K562 (cell line): Measurements from ENCODE around the gene CPED1. TPM values are rescaled to one million over a fixed set of nuclear protein-coding genes. Genes with fewer than 3 reads are reported as not detected.

ENCODE experiments used
- ATAC-seq: fragments of 200-7000 bp; cut with Tn5 transposase; 3 replicates; pipeline ENCODE4 v1.9.1; 2020; ENCODE audit warnings: moderate library complexity
- BruUV-seq: library from RNA; stranded (reverse); fragments of 400-500 nt; replicated peaks from 2 replicates; lab custom pipeline; 2021; lab: Mats Ljungman, UMichigan
- CTCF ChIA-PET: fragments of 300-600 bp; formaldehyde crosslinking; extraction: SDS; loops from one replicate; lab custom pipeline; 2021; ENCODE audit warnings: low intra/inter-chr PET ratio; lab: Yijun Ruan, JAX
- POLR2A ChIA-PET: fragments of 300-600, 350-650 bp; sonication (Branson Sonifier 250); formaldehyde crosslinking; extraction: SDS; loops from one replicate; lab custom pipeline; 2021; ENCODE audit warnings: antibody characterized with exemption, inconsistent platforms; lab: Yijun Ruan, JAX
- DNase-seq, 4 experiments: peaks; one replicate each; pipeline versions ENCODE4 v3.0.0 to v3.0.0-alpha.2; 2011 to 2018; ENCODE audit warnings: low spot score in 3 of 4, mixed read lengths in 3 of 4; ENCODE audit errors: extremely low read depth in 1 of 4
- FAIRE-seq: peaks from 2 replicates; lab custom pipeline; 2011; peaks lifted over from hg19 to GRCh38; lab: Jason Lieb, UNC
- H2AFZ ChIP-seq: 2 replicates; pipeline ENCODE4 v1.6.0; 2011; ENCODE audit warnings: low read depth, low read length, control low read depth, inconsistent platforms
- H3K27ac ChIP-seq: fragments of 200-600 bp; 3 replicates; pipeline ENCODE4 v1.8.0; 2011; ENCODE audit warnings: low read depth, mild to moderate bottlenecking, control low read depth, inconsistent platforms, low read length, moderate library complexity, mixed read lengths; ENCODE audit errors: extremely low read depth
- H3K27me3 ChIP-seq, 2 experiments: fragments of 300-600 bp in 1 of 2; 2 replicates in 1 of 2; 3 replicates in 1 of 2; pipeline versions ENCODE4 v1.6.0 to v1.8.0; 2011; ENCODE audit warnings: inconsistent platforms in 2 of 2, low read length in 2 of 2, mild to moderate bottlenecking in 1 of 2, mixed read lengths in 1 of 2, moderate library complexity in 1 of 2; ENCODE audit not compliant: control insufficient read depth in 2 of 2, insufficient read depth in 2 of 2
- H3K36me3 ChIP-seq: fragments of 300-600 bp; 3 replicates; pipeline ENCODE4 v1.8.0; 2011; ENCODE audit warnings: mild to moderate bottlenecking, low read length, inconsistent platforms; ENCODE audit not compliant: control insufficient read depth, insufficient read depth
- H3K4me1 ChIP-seq, 2 experiments: fragments of 200-600 bp in 1 of 2; replicated peaks in 1 of 2; 2 replicates in 1 of 2; 3 replicates in 1 of 2; pipeline versions ENCODE4 v1.5.1 to v1.8.0; 2011; ENCODE audit warnings: inconsistent platforms in 2 of 2, low read length in 2 of 2, mild to moderate bottlenecking in 1 of 2, mixed read lengths in 1 of 2, moderate library complexity in 1 of 2; ENCODE audit not compliant: control insufficient read depth in 2 of 2, insufficient read depth in 2 of 2
- H3K4me2 ChIP-seq: 2 replicates; pipeline ENCODE4 v1.6.1; 2011; ENCODE audit warnings: low read length, control low read depth, inconsistent platforms, mixed read lengths; ENCODE audit not compliant: insufficient read depth
- H3K4me3 ChIP-seq: fragments of 200-600 bp; sonication (generic), shearing (Covaris generic); 2 replicates; pipeline ENCODE4 v1.5.1; 2016; ENCODE audit warnings: control low read depth, inconsistent platforms
- H3K79me2 ChIP-seq: fragments of 200-600 bp; 3 replicates; pipeline ENCODE4 v1.8.0; 2011; ENCODE audit warnings: low read length, inconsistent platforms; ENCODE audit not compliant: control insufficient read depth, insufficient read depth
- H3K9ac ChIP-seq, 2 experiments: 2 replicates each; pipeline versions ENCODE4 v1.6.0 to v1.6.1; 2011; ENCODE audit warnings: low read depth in 2 of 2, low read length in 2 of 2, control low read depth in 1 of 2, inconsistent platforms in 1 of 2, mild to moderate bottlenecking in 1 of 2, mixed read lengths in 1 of 2; ENCODE audit not compliant: insufficient read depth in 1 of 2
- H3K9me1 ChIP-seq: one replicate; pipeline ENCODE4 v1.6.0; 2011; ENCODE audit warnings: inconsistent platforms, mild to moderate bottlenecking, low read length, moderate library complexity; ENCODE audit not compliant: control insufficient read depth, insufficient read depth
- H3K9me3 ChIP-seq: replicated peaks from 2 replicates; pipeline ENCODE4 v1.5.1; 2011; ENCODE audit warnings: low read depth, low read length, inconsistent platforms; ENCODE audit not compliant: control insufficient read depth, insufficient read depth
- H4K20me1 ChIP-seq: replicated peaks from 2 replicates; pipeline ENCODE4 v1.6.1; 2011; ENCODE audit warnings: low read length, inconsistent platforms, mixed read lengths; ENCODE audit not compliant: control insufficient read depth, insufficient read depth
- ARHGAP35 ChIP-seq: fragments of 450-650 bp; IDR thresholded peaks from 2 replicates; pipeline ENCODE4 v1.6.1; 2018; ENCODE audit not compliant: partially characterized antibody
- ELF1 ChIP-seq: fragments of 200-800 bp; sonication (Bioruptor generic); IDR thresholded peaks from 2 replicates; pipeline ENCODE4 v1.6.1; 2016; ENCODE audit warnings: missing genetic modification characterization, missing compliant biosample characterization
- ELF4 ChIP-seq: fragments of 450-650 bp; formaldehyde crosslinking; IDR thresholded peaks from 2 replicates; pipeline ENCODE4 v1.4.0; 2022; ENCODE audit warnings: missing genetic modification characterization
- FOXA3 ChIP-seq, 2 experiments: fragments of 450-650 bp in 1 of 2; sonication (generic) in 1 of 2; formaldehyde crosslinking; IDR thresholded peaks in 1 of 2; conservative IDR thresholded peaks in 1 of 2; 2 replicates each; pipeline versions ENCODE4 v1.4.0 to v1.8.0; 2020 to 2022; ENCODE audit warnings: mild to moderate bottlenecking in 2 of 2, missing genetic modification reagents in 1 of 2
- KDM1A ChIP-seq, 2 experiments: fragments of 450-650 bp; IDR thresholded peaks; 2 replicates each; pipeline ENCODE4 v1.6.1; 2016; ENCODE audit warnings: mild to moderate bottlenecking in 2 of 2
- KLF6 ChIP-seq: fragments of 250-450 bp; sonication (Bioruptor Pico); IDR thresholded peaks from 2 replicates; pipeline ENCODE4 v1.4.0; 2020; ENCODE audit warnings: mild to moderate bottlenecking, moderate library complexity, borderline replicate concordance
- NFE2L1 ChIP-seq: fragments of 450-650 bp; IDR thresholded peaks from 2 replicates; pipeline ENCODE4 v1.6.1; 2016; ENCODE audit warnings: missing genetic modification characterization, low read depth, mild to moderate bottlenecking, missing compliant biosample characterization, moderate library complexity, borderline replicate concordance
- NR4A1 ChIP-seq, 2 experiments: fragments of 250-450 bp in 1 of 2; fragments of 450-650 bp in 1 of 2; sonication (Bioruptor Pico) in 1 of 2; IDR thresholded peaks; 2 replicates each; pipeline versions ENCODE4 v1.4.0 to v1.6.1; 2016 to 2020; ENCODE audit warnings: mild to moderate bottlenecking in 2 of 2, missing compliant biosample characterization in 1 of 2, missing genetic modification characterization in 1 of 2, moderate library complexity in 1 of 2
- SREBF2 ChIP-seq: sonication (generic); formaldehyde crosslinking; IDR thresholded peaks from 2 replicates; pipeline ENCODE4 v1.4.0; 2020; ENCODE audit warnings: mild to moderate bottlenecking, missing genetic modification reagents
- TEAD1 ChIP-seq, 2 experiments: fragments of 450-650 bp in 1 of 2; sonication (generic) in 1 of 2; formaldehyde crosslinking; IDR thresholded peaks; 2 replicates each; pipeline versions ENCODE4 v1.4.0 to v1.8.0; 2020 to 2022; ENCODE audit warnings: mild to moderate bottlenecking in 2 of 2, missing genetic modification reagents in 1 of 2
- ZKSCAN1 ChIP-seq: fragments of 150-350 bp; IDR thresholded peaks from 2 replicates; pipeline ENCODE4 v1.6.1; 2016; ENCODE audit warnings: low read depth, low read length
- ZNF165 ChIP-seq: fragments of 250-450 bp; sonication (Bioruptor Pico); IDR thresholded peaks from 2 replicates; pipeline ENCODE4 v1.4.0; 2020; ENCODE audit warnings: borderline replicate concordance
- ZNF311 ChIP-seq: fragments of 250-450 bp; sonication (Bioruptor Pico); IDR thresholded peaks from 2 replicates; pipeline ENCODE4 v1.4.0; 2020; ENCODE audit warnings: mild to moderate bottlenecking, moderate library complexity
- ZNF507 ChIP-seq: conservative IDR thresholded peaks from 2 replicates; pipeline ENCODE4 v1.6.1; 2017; ENCODE audit warnings: missing genetic modification characterization, missing compliant biosample characterization
- WGBS: fragments of 100-300 bp; shearing (Covaris generic); methylation state at CpG from one replicate; pipeline ENCODE4 v1.1.6; 2016; ENCODE audit warnings: low coverage, mixed read lengths; ENCODE audit not compliant: insufficient coverage; ENCODE audit errors: missing lambda C conversion rate; 5-methylcytosine and 5-hydroxymethylcytosine counted together
- in situ Hi-C: fragments of 300-500 bp; cut with MboI; formaldehyde crosslinking; loops from 4 replicates; pipeline ENCODE4 v1.15.0; 2018; ENCODE audit warnings: inconsistent platforms, mixed read lengths
- intact Hi-C: fragments of 100-400 bp; cut with micrococcal nuclease; formaldehyde crosslinking; loops from 2 replicates; pipeline ENCODE4 v1.14.2; 2022
- polyA plus RNA-seq, 8 experiments: library from polyadenylated mRNA; depleted of rRNA in 4 of 8; stranded (reverse) in 5 of 8; unstranded in 3 of 8; fragments of >200 nt; fragmentation: Nextera tagmentation in 2 of 8; fragmentation: Illumina TruSeq in 1 of 8; extraction: Ambion mirVana in 2 of 8; extraction: Trizol in 1 of 8; gene quantifications; 2 replicates each; pipeline versions ENCODE4 v1.2.1 to v1.2.3, GENCODE V29; 2011 to 2014; ENCODE audit warnings: inconsistent platforms in 1 of 8, missing spikeins in 1 of 8
- total RNA-seq, 7 experiments: library from RNA; depleted of rRNA in 6 of 7; stranded (reverse); fragments of >200 nt in 6 of 7; fragmentation: Illumina TruSeq in 2 of 7; extraction: Trizol in 2 of 7; gene quantifications; 2 replicates each; pipeline versions ENCODE4 v1.2.1 to v1.2.3, GENCODE V29; 2011 to 2021; ENCODE audit warnings: low replicate concordance in 1 of 7
- TF ChIP-seq, protein P1 (sequence below): fragments of 450-650 bp; IDR thresholded peaks from 2 replicates; pipeline ENCODE4 v1.6.1; 2016; ENCODE audit warnings: low read depth, mild to moderate bottlenecking, moderate library complexity
- TF ChIP-seq, protein P2 (sequence below): fragments of 450-650 bp; conservative IDR thresholded peaks from 2 replicates; pipeline ENCODE4 v1.6.1; 2016; ENCODE audit warnings: missing genetic modification characterization, low read depth, mild to moderate bottlenecking, missing compliant biosample characterization, moderate library complexity

Gene CPED1
- total and polyA plus RNA-seq, 9 of the 15 experiments (the other 6 are each of a cell fraction or from before 2014, with no cell fraction given): 195 to 393 (median 290) TPM

DNA sequence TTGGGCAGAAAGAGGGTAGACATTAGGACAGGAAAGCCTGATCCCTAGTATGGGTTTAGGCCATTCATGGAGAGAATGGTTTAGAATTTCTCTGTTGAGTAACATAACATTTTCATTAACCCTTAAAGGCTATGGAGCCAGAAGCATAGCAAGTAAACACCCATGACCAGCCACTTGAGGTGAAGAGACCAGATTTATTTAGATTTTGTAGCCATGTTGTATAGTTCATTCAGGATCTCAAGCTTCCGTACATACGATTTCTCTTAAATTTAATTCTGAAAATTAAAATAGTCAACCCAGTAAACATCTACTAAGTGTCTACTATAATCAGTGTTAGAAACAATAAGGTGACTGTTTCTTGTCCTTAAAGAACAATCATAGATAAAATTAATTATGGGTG lies 51.5 kb downstream of the CPED1 start:
- H3K4me3 ChIP-seq: no peak overlapping the region
- BruUV-seq: no TSS peak
- peak overlapping the region; percentile 21; the same call in 1 of the 2 replicates for H3K4me2 ChIP-seq
- peak overlapping the region; percentile 88 for H3K27ac ChIP-seq
- H3K4me1 ChIP-seq: peaks cover 11 to 54% of the 10 kb centered on the region in 2 experiments
- FAIRE-seq (no peak), DNase-seq (no peak), ATAC-seq (peak; percentile 1)
- in situ Hi-C loops: no loop called here
- H3K9me3 ChIP-seq: no peaks in the 10 kb centered on the region
- H3K27me3 ChIP-seq: no peaks in the 10 kb centered on the region
- H3K36me3 ChIP-seq: peaks cover 37% of the 10 kb centered on the region
- ChIA-PET POLR2A (interaction anchor here (0.5 to 2.9 kb wide), 9 partner anchors 9 to 363 kb away, joined by 3 to 21 read pairs (median 5); no protein-coding TSS in a partner anchor), CTCF (no interaction called here)
- no peaks in the 10 kb centered on the region for H3K9me1 ChIP-seq
- H3K79me2 ChIP-seq: peaks cover 100% of the 10 kb centered on the region
- no peak overlapping the region for H2AFZ ChIP-seq
- peak overlapping the region in 1 of 2 experiments; percentile 71; a peak in 2 of 4 replicates for H3K9ac ChIP-seq
- H4K20me1 ChIP-seq: no peaks in the 10 kb centered on the region
- intact Hi-C loops: loop anchor here (1.0 kb wide), 1 partner anchor 49 kb away; no protein-coding TSS in a partner anchor
- 64% methylated on average over 2 of the region's 2 CpGs for WGBS
- 0 out of 4 replicates have a peak, but pooled peaks of 1 of the 2 experiments have one; percentile 13 for TF ChIP-seq FOXA3 (CRISPR knock-in tag; conservative IDR thresholded peaks at IDR 0.05 in 1 of 2, IDR thresholded peaks at IDR 0.05 in 1 of 2)
- TF ChIP-seq ZNF311: peak; percentile 83
- no peak for TF ChIP-seq NR4A1 (CRISPR knock-in tag; IDR thresholded peaks at IDR 0.05)
- TF ChIP-seq NR4A1 (tag; IDR thresholded peaks at IDR 0.05): 0 out of 2 replicates have a peak, but pooled peaks have one; percentile 33
- TF ChIP-seq TEAD1 (CRISPR knock-in tag; IDR thresholded peaks at IDR 0.05): 0 out of 4 replicates have a peak, but pooled peaks of 1 of the 2 experiments have one; percentile 35
- TF ChIP-seq KLF6 (CRISPR knock-in tag): peak; percentile 11; the same call in 1 of the 2 replicates
- TF ChIP-seq, protein P1, sequence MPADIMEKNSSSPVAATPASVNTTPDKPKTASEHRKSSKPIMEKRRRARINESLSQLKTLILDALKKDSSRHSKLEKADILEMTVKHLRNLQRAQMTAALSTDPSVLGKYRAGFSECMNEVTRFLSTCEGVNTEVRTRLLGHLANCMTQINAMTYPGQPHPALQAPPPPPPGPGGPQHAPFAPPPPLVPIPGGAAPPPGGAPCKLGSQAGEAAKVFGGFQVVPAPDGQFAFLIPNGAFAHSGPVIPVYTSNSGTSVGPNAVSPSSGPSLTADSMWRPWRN: no peak
- 0 out of 4 replicates have a peak, but pooled peaks of 1 of the 2 experiments have one; percentile 0 for TF ChIP-seq KDM1A (IDR thresholded peaks at IDR 0.05)
- TF ChIP-seq ARHGAP35: no peak
- no peak for TF ChIP-seq NFE2L1 (tag)
- TF ChIP-seq ZKSCAN1: no peak
- no peak for TF ChIP-seq SREBF2 (CRISPR knock-in tag)
- TF ChIP-seq ZNF165 (CRISPR knock-in tag): no peak
- TF ChIP-seq ELF4 (CRISPR knock-in tag): no peak
- no peak for TF ChIP-seq ELF1 (tag)
- no peak for TF ChIP-seq ZNF507
- TF ChIP-seq, protein P2, sequence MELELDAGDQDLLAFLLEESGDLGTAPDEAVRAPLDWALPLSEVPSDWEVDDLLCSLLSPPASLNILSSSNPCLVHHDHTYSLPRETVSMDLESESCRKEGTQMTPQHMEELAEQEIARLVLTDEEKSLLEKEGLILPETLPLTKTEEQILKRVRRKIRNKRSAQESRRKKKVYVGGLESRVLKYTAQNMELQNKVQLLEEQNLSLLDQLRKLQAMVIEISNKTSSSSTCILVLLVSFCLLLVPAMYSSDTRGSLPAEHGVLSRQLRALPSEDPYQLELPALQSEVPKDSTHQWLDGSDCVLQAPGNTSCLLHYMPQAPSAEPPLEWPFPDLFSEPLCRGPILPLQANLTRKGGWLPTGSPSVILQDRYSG (tag): peak; percentile 65; the same call in 1 of the 2 replicates
